GM12873 (cell line): Measurements from ENCODE around the gene BRCA2.

Experiments used
- TF ChIP-seq, protein P1 (sequence below): IDR thresholded peaks from 2 replicates; pipeline ENCODE4 v1.5.1; 2012; ENCODE audit warnings: low read depth, mild to moderate bottlenecking, moderate library complexity, low read length, control low read depth; ENCODE audit not compliant: insufficient read depth; ENCODE audit errors: missing control alignments

Gene BRCA2

GRCh38 chr13:32278426-32278825 lies 36.9 kb upstream of the BRCA2 start:
- TF ChIP-seq, protein P1, sequence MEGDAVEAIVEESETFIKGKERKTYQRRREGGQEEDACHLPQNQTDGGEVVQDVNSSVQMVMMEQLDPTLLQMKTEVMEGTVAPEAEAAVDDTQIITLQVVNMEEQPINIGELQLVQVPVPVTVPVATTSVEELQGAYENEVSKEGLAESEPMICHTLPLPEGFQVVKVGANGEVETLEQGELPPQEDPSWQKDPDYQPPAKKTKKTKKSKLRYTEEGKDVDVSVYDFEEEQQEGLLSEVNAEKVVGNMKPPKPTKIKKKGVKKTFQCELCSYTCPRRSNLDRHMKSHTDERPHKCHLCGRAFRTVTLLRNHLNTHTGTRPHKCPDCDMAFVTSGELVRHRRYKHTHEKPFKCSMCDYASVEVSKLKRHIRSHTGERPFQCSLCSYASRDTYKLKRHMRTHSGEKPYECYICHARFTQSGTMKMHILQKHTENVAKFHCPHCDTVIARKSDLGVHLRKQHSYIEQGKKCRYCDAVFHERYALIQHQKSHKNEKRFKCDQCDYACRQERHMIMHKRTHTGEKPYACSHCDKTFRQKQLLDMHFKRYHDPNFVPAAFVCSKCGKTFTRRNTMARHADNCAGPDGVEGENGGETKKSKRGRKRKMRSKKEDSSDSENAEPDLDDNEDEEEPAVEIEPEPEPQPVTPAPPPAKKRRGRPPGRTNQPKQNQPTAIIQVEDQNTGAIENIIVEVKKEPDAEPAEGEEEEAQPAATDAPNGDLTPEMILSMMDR = no peak

DNA sequence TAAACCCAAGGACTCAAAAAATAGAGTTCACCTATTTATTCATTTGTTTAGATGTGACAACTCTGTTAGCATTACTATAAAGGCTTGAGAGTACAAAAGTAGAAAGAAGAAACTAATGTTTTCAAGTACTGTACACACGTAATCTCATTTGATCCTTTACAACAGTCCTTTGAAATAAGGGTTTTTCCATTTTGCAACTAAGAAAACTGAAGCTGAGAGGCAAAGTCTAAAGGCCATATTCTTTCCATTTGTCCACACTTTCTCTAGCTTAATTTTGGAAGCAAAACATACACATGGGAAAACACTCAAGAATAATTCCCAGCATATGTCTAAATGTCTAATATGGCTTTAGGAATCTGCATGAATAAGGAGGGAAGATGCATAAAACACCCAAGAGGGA lies 34.2 kb upstream of the BRCA2 start:
- TF ChIP-seq, protein P1 = no peak

GRCh38 chr13:32282096-32282711 lies 33.1 kb upstream of the BRCA2 start:
- TF ChIP-seq, protein P1 = no peak

DNA sequence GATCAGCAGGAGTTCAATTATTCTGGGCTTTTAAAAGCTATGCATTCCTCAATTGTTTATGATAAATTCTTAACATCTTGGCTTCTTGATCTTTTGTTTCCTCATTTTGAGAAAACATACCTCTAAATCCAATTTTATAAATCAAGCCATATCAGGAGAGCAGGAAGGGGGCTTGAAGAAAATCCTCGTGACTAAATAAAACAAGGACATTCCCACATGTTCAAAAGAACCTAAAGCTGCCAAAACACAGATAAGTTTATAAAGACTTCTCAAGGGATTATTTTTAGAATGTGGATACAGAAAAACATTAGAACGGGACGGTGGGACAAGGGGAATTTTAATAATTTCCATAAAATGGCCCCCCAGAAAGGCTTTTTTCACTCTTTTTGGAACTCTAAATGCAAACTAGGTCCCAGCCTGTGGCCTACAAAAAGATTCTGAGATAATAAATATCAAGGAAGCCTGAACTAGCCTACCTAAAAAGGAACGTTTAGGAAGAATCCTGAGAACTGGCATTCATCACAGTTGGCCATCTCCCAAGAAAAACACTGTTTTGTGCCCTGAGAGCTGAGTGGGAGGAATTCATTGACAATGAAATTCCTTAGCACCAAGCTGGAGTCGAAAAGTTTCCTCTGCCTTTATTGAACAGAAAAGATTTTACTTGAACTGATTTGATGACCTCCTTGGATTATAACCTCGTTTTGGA lies 30.2 kb upstream of the BRCA2 start:
- TF ChIP-seq, protein P1 = no peak

DNA sequence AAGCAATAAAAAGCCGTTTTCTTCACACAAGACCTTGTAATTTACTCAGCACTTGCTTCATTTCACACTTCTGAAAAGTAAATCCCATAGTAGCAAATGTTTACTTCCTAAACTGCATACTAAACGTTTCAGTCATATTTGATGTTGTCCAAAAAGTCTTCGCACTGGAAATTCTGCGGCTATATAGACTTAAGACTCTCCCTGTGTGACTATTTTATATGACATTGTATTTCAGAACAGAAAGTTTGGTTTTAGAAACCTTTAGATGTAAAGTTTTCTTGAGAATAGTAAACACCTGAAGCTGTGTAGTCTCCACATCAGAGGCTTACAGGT lies 29.7 kb upstream of the BRCA2 start:
- TF ChIP-seq, protein P1 = no peak

DNA sequence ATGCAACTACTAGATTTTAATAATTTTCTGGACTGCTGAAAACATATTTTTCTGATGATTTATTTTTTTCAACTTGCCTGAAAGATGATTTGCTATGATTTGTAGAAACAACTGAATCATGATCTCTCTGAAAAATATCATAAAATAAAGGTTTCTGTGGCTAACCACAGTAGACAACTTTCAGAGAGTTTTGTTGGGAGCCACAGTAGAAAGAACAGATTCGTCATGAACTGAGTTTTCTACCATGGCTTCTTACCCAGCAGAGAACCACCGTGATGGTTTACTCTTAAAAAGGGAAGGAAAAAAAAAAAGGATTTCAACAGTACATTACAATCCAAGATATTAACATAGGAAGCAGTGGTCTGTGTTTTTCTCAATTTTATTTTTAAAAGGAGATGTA lies 18.1 kb upstream of the BRCA2 start:
- TF ChIP-seq, protein P1 = no peak

GRCh38 chr13:32298695-32299094 lies 16.6 kb upstream of the BRCA2 start:
- TF ChIP-seq, protein P1 = no peak
